ENCODE data around the gene SLIT3. TPM values are rescaled to one million over a fixed set of nuclear protein-coding genes. Genes with fewer than 3 reads are reported as not detected.

The SLIT3 gene
- total and polyA plus RNA-seq, 10 of the 15 experiments (the other 5 are each of a cell fraction or from before 2014, with no cell fraction given): 0.05 TPM; not detected in 9

DNA sequence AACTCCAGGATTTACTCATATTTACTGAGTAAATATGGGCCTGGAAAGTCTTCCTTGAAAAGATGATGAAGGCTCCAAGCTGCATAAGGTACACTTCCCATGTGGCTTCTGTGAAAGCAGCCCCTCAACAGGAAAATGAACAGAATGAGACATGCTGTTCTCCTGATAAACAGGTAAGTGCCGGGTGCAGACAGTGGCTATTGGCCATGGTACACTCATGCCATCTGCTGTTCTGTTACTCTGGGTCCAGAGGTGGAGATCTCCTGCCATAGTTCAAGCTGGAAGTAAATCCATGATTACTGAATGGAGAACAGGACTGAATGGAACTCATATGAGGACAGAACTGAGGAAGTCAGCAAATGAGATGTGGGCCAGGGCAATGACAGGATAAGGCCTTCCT is 103.6 kb downstream of the SLIT3 start:
- Histone ChIP-seq H3K27ac (ENCODE audit: control insufficient read depth, insufficient read depth) (no peak overlapping the region), H3K27me3 (replicated peaks in 1 of 2; ENCODE audit: control insufficient read depth in 2 of 2, insufficient read depth in 2 of 2, low read length in 1 of 2) (peaks cover 0 to 2% of the 10 kb centered on the region in 2 experiments; a peak in 1 of 4 replicates), H3K36me3 (ENCODE audit: control insufficient read depth in 2 of 2, insufficient read depth in 2 of 2, low read length in 1 of 2) (no peaks in the 10 kb centered on the region), H4K20me1 (ENCODE audit: control insufficient read depth, insufficient read depth) (no peaks in the 10 kb centered on the region), H3K4me2 (ENCODE audit: control insufficient read depth, insufficient read depth) (no peak overlapping the region), H3K79me2 (ENCODE audit: control insufficient read depth, insufficient read depth, low read length) (no peaks in the 10 kb centered on the region), H3K4me1 (ENCODE audit: control insufficient read depth, insufficient read depth, low read length) (no peaks in the 10 kb centered on the region), H3K4me3 (no peak overlapping the region), H2AFZ (ENCODE audit: control insufficient read depth, low read depth, low read length) (no peak overlapping the region), H3K9ac (ENCODE audit: control insufficient read depth, insufficient read depth, low read length) (no peak overlapping the region), H3K9me3 (replicated peaks; ENCODE audit: control insufficient read depth, insufficient read depth, low read length) (no peaks in the 10 kb centered on the region)
- BruUV-seq (replicated peaks): no TSS peak
- no peak for DNase-seq (ENCODE audit: low read depth, low spot score)
- WGBS (ENCODE audit: insufficient coverage, insufficient replicate concordance, low lambda C conversion rate, missing lambda C conversion rate): 0% methylated on average over 1 of the region's 1 CpG
- SMC1A ChIA-PET (ENCODE audit: uncharacterized antibody, unreplicated experiment): no interaction called here
- CTCF ChIA-PET: no interaction called here
- intact Hi-C loops (cut with micrococcal nuclease; ENCODE audit: unreplicated experiment): no loop called here
- no peak for FAIRE-seq
- RAD21 ChIA-PET (ENCODE audit: unreplicated experiment): no interaction called here
- TF ChIP-seq TAF1 (IDR thresholded peaks at IDR 0.05; ENCODE audit: borderline replicate concordance, low read depth, low read length) (no peak), EP300 (IDR thresholded peaks at IDR 0.05; ENCODE audit: borderline replicate concordance in 1 of 2, control insufficient read depth in 1 of 2, low read depth in 2 of 2, low read length in 2 of 2) (no peak), CHD1 (IDR thresholded peaks at IDR 0.05; ENCODE audit: low read depth, low read length) (no peak), ZNF622 (IDR thresholded peaks at IDR 0.05) (no peak), RAD21 (IDR thresholded peaks at IDR 0.05; ENCODE audit: insufficient read depth, low read depth, low read length) (no peak), KAT2A (conservative IDR thresholded peaks at IDR 0.05; ENCODE audit: control insufficient read depth, low read depth, low read length) (no peak), YBX1 (IDR thresholded peaks at IDR 0.05) (no peak), BMI1 (IDR thresholded peaks at IDR 0.05; ENCODE audit: borderline replicate concordance) (no peak), SPI1 (IDR thresholded peaks at IDR 0.05; ENCODE audit: borderline replicate concordance, insufficient read depth, low read depth, low read length) (no peak), POLR2AphosphoS2 (IDR thresholded peaks at IDR 0.05; ENCODE audit: low read depth, low read length) (no peak)
- in situ Hi-C loops (cut with MboI): no loop called here
- POLR2A ChIA-PET: no interaction called here
- ATAC-seq: no peak
